ENCODE measurements around the gene BPTF.
"Not testable (repeated sequence)": the region's sequence is repeated elsewhere in the genome, so short reads cannot be mapped to it uniquely, and the experiment has no call there.

Gene BPTF

DNA sequence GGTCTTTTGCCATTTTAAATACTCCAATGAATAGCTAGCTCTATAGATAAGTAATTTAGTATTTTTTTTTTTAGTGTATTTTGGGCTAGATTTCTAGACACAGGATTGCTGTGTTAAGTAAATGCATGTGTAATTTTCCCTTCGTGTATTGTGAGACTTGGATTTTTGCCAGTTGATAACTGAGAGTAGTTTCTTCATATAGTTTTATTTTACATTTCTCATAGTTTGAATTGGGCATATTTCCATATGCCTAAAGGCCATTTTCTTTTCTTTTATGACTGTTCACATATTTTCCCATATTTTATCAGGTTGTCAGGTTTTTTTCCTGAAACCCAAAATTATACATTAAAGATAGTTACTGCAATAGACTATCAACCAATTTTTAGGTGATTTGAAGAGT lies 59.4 kb downstream of the BPTF start:
- no peak for DNase-seq

DNA sequence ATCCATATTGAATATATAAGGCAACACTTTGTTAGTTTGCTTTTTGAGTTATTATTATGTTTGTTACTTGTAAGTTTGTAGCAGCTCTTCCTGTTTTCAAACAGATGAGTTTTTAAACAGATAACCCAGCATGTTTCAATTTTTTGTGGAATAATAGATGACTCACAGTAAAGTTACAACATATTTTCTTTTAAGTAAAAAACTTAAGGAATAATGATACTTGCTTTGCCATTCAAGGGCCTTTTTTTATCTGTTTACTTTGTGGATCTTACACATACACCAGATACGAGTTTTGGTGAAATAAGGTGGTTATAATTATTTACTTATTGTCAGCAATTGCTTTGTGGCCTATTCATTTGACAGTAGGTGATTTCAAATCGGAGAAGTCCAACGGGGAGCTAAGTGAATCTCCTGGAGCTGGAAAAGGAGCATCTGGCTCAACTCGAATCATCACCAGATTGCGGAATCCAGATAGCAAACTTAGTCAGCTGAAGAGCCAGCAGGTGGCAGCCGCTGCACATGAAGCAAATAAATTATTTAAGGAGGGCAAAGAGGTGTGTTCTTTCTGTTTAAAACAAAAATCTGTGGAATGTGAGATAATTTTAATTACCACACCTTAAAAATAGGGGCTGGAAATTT lies 66.3 kb downstream of the BPTF start:
- DNase-seq, result no peak

DNA sequence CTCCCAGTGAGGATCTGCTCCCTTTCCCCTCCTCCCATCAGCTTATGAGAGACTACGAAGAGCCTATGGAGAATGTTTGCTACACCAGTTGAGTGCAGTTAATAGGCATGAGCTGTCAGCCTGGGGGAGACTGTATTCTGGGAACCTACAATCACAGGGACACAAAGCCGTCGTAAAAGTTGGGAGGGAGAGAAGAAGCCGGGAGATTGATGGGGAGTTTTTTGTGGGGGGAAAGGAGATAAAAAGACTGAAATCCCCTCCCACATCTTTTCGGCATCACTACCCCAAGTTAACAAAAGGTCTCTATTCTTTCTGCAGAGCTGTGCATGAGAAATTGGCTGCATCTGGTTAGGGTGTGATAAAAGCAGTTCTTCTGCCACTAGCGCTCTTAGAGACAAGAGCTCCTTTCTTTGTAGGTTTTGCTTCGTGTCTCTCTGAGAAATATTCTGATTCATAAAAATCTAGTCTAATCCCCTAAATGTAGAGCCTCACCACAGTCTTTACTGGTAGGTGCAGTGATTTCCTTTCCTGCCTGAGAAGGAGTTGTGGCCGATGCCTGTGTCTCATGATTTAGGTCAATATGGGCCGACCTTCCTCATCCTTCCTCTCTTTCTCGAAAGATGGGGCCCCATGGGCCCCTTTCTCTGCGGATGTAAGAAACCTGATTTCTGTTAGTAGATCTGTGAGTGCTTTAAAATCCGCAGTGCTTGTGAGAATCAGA lies 77.4 kb downstream of the BPTF start:
- DNase-seq, result no peak

DNA sequence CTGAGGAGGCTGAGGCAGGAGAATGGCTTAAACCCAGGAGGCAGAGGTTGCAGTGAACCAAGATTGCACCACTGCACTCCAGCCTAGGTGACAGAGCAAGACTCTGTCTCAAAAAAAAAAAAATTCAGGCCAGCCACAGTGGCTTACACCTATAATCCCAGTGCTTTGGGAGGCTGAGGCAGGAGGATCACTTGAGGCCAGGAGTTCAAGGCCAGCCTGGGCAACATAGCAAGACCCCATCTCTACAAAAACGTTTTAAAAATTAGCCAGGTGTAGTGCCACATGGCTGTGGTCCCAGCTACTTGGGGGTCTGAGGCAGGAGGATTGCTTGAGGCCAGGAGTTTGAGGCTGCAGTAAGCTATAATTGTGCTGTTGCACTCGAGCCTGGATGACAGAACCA lies 80.0 kb downstream of the BPTF start:
- DNase-seq, result not testable (repeated sequence)

DNA sequence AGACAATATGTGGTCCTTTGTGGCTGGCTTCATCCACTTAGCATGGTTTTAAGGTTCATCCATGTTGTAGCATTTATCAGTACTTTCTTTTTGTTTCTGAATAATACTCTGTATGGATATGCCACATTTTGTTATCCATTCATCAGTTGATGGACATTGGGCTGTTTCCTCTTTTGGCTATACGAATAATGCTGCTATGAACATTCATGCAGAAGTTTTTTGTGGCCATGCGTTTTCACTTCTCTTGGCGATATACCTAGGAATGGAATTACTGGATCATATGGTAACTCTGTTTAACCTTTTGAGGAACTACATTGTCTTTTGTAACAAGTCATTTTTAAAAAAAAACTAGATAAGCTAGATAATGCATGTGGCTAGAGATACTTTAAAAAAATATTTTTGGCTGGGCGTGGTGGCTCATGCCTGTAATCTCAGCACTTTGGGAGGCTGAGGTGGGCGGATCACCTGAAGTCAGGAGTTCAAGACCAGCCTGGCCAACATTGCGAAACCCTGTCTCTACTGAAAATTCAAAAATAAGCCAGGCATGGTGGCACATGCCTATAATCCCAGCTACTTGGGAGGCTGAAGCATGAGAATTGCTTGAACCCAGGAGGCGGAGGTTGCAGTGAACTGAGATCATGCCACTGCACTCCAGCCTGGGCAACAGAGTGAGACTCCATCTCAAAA lies 85.0 kb downstream of the BPTF start:
- not testable (repeated sequence) for DNase-seq

DNA sequence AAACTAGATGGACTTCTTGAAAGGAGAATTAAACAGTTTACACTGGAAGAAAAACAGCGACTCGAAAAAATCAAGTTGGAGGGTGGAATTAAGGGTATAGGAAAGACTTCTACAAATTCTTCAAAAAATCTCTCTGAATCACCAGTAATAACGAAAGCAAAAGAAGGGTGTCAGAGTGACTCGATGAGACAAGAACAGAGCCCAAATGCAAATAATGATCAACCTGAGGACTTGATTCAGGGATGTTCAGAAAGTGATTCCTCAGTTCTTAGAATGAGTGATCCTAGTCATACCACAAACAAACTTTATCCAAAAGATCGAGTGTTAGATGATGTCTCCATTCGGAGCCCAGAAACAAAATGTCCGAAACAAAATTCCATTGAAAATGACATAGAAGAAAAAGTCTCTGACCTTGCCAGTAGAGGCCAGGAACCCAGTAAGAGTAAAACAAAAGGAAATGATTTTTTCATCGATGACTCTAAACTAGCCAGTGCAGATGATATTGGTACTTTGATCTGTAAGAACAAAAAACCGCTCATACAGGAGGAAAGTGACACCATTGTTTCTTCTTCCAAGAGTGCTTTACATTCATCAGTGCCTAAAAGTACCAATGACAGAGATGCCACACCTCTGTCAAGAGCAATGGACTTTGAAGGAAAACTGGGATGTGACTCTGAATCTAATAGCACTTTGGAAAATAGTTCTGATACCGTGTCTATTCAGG lies 85.9 kb downstream of the BPTF start:
- no peak for DNase-seq

DNA sequence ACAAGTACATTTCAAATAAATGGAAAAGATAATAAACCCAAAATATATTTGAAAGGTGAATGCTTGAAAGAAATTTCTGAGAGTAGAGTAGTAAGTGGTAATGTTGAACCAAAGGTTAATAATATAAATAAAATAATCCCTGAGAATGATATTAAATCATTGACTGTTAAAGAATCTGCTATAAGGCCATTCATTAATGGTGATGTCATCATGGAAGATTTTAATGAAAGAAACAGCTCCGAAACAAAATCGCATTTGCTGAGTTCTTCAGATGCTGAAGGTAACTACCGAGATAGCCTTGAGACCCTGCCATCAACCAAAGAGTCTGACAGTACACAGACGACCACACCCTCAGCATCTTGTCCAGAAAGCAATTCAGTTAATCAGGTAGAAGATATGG lies 86.8 kb downstream of the BPTF start:
- DNase-seq, result no peak

DNA sequence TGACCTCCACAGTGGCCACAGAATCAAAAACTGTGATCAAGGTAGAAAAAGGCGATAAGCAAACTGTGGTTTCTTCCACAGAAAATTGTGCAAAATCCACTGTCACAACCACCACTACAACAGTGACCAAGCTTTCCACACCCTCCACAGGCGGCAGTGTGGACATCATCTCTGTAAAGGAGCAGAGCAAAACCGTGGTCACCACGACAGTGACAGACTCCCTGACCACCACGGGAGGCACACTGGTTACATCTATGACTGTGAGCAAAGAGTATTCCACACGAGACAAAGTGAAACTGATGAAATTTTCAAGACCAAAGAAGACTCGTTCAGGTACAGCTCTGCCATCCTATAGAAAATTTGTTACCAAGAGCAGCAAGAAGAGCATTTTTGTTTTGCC lies 87.4 kb downstream of the BPTF start:
- DNase-seq, result peak; percentile 19

DNA sequence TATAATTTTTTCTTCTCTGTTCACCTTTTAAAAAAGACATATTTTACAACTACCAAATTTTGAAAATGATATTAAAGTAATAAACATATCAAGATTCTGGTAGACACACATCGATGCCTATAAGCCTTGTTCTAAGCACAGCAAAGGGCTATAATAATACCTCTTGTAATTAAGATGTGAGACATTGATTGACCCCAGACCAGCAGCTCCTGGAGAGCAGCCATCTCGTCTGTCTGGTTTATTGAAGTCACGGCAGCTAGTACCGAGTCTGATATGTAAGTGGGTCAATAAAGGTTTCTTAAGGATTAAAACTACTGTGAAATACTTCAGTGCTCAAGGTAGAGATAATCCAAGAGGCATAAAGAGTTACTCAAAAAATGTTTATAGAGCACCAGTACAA lies 94.9 kb downstream of the BPTF start:
- DNase-seq, result no peak

DNA sequence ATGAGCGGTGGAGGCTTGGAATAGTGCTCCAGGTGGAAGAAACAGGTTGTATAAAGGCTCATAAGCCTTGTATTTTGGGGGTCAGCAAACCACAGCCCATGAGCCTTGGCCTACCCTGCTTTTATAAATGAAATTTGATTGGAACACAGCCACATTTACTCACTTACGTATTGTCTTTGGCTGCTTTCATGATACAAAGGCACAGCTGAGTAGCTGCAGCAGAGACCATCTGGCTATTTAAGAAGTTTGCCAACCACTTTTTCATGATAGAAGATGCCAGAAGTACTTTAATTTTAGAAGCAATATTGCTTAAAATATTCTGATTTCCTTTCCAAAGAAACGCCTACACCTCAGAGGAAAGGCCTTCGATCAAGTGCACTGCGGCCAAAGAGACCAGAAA lies 97.2 kb downstream of the BPTF start:
- no peak for DNase-seq

DNA sequence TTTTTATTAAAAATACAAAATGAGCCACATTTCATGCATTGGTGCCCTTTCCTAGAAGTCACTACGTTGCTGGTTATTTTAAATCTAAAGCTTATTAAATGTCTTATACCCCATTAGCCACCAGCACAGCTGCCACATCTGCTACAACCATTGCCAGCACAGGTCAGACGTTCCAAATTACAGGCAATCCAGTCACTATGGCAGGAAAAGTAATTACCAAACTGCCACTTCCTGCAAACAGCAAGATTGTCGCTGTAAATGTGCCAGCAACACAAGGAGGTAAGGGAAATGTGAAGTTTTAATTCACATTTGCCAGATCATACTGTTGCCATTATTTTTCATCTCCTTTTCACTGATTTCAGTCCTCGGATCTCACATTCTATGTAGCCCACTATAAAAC lies 103.5 kb downstream of the BPTF start:
- DNase-seq, result not testable (repeated sequence)

DNA sequence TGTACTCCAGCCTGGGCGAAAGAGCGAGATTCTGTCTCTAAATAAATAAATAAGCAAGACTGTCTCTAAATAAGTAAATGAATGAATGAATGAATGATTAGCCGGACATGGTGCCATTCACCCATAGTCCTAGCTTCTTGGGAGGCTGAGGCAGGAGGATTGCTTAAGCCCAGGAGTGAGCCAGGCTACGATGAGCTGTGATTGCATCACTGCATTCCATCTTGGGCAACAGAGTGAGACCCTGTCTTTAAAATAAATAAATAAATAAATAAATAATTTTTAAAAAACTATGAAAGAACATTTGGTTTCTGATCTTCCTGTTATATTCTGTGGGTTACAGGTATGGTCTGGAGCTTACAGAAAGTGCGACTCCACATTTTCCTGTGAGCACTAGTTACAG lies 105.9 kb downstream of the BPTF start:
- DNase-seq, result no peak

DNA sequence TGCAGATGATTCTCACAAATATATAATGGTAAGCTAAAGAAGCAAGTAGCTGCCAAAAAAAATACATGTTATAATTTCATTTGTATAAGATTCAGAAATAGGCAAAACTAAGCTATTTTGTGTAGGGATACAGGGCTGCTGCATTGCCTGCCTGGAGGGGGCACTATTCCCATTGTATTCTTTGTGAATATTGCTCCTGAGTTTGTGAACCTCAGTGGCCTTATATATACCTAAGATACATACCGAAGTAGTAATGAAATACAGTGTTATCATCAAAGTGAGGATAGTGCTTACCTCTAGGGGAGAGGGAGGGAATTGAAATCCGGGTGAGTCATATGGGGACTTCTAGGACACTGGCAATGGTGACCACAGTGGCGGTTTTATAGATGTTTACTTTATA lies 117.5 kb downstream of the BPTF start:
- no peak for DNase-seq

DNA sequence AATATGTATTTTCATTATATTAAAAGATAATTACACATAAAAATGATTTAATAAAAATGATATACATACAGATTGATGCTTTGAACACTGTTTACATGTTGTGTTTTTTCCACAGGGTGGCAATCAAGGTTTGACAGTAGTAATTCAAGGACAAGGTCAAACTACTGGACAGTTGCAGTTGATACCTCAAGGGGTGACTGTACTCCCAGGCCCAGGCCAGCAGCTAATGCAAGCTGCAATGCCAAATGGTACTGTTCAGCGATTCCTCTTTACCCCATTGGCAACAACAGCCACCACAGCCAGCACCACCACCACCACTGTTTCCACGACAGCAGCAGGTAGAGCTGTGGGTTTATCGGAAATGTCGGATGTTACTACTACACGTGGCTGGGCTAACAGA lies 118.7 kb downstream of the BPTF start:
- DNase-seq, result no peak

DNA sequence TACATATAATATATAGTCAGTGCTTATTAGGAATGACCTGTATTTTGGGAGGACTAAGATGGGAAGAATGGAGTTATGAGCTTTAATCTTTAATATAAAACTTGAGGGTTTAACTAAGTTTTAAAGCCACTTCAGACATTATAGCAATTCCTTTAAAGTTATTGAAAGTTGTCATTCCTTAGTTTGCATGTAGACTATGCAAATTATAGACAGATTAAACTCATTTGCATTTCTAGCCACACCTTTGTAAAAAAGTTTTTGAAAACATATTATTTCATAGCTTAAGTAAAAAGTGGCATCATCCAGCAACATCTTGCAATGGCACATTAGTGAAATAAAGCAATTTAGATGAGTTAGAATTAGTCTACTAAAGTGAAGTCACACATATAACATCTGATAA lies 121.2 kb downstream of the BPTF start:
- no peak for DNase-seq

DNA sequence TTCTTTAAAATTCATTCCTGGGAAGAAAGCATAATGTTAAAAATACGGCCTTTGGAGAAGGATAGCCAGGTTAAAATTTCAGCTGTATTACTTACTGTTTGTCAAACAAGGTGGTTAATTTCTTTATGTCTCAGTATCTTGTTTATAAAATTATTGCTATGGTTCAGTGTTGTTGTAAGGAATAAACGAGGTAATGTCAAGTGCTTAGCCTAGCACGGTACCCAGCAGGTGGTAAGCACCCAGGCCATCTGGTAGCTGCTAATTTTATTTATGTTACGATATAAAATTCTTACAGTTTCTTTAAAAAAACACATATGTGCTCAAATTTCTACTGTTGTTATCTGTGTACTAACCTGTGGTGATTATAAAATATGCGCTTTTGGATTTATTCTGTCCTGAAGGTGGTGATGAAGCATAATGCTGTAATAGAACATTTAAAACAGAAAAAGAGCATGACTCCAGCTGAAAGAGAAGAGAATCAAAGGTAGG lies 122.1 kb downstream of the BPTF start:
- DNase-seq, result no peak

DNA sequence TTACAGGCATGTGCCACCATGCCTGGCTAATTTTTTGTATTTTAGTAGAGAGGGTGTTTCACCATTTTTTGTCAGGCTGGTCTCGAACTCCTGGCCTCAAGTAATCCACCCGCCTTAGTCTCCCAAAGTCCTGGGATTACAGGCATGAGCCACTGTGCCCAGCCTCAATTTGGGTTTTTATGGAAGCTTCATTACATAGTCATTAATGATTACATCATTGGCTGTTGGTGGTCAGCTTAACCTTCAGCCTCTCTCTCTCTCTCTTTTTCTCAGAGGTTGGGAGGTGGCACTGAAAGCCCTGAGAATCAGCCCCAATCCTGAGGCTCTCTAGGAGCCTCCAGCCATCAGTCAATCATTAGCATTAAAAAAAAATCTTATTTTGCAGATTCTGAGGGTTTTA lies 125.6 kb downstream of the BPTF start:
- DNase-seq, result no peak

DNA sequence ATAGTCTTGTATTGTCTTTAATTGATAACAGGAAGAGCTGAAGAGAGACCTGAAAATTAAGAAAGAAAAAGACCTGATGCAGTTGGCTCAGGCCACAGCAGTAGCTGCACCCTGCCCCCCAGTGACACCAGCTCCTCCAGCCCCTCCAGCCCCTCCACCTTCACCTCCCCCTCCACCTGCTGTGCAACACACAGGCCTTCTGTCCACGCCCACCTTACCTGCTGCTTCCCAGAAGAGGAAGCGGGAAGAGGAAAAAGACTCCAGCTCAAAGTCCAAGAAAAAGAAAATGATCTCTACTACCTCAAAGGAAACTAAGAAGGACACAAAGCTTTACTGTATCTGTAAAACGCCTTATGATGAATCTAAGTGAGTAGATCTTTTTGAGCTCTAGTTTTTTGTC lies 134.2 kb downstream of the BPTF start:
- no peak for DNase-seq

DNA sequence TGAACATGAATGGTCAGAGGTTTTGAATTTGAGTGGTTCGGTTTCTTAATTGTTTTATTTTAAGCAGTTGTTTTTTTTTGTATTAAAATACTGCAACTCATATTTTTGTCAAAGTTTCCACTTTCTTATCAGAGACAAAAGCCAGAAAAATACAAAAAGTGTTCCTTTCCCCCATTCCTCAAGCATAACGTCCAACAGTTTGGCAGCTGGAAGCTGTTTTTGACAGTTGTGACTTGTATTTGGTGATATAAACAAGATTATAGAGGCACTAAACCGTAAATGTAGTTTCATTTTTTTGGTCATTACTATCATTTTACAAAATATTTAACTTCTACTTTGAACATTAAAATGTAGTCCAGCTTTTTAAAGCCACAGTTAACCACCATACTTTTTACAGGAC lies 135.0 kb downstream of the BPTF start:
- not testable (repeated sequence) for DNase-seq

DNA sequence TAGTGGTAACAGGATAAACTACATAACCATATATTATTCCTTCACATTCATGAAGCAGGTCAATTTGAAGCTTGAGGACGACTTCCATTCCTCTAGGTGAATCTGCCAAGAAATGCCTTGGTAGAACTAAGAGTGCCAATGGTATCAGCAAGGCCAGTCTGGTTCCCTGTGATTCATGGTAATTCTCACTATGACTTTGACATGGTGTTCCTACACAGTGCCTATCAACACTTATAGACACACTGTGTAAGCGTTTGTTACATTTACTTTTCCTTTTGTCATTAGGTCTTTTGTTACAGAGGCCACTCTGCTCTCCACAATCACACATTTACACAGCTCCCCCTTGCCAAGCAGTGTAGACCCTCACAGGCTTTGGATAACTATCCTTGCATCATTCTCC lies 136.9 kb downstream of the BPTF start:
- DNase-seq, result not testable (repeated sequence)

DNA sequence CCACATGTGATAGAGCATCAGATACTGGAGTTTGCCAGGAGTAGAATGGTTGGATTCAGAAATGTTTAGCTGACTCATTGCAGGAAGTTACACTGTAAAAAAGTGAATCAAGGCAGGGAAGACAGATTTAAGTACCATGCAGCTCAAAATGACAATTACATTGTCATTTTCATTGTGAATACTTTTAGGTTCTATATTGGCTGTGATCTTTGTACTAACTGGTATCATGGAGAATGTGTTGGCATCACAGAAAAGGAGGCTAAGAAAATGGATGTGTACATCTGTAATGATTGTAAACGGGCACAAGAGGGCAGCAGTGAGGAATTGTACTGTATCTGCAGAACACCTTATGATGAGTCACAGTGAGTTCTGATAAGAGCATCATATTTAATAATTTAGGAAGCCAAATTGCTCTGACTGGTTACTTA lies 137.9 kb downstream of the BPTF start:
- peak; percentile 70 for DNase-seq

DNA sequence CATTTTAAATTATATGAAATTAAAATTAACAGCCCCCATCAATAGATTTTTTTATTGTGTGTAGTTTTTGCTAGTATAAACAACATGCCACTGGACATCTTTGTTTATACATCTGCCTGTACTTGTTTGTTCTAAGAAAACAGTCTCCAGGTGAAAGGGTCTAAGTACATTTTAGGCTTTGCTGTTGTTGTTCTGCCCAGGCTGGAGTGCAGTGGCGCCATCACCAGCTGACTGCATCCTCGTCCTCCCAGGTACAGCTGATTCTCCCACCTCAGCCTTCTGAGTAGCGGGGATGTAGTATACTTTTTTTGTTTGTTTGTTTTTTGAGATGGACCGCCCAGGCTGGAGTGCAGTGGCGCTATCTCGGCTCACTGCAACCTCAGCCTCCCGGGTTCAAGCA lies 145.5 kb downstream of the BPTF start:
- DNase-seq, result no peak

DNA sequence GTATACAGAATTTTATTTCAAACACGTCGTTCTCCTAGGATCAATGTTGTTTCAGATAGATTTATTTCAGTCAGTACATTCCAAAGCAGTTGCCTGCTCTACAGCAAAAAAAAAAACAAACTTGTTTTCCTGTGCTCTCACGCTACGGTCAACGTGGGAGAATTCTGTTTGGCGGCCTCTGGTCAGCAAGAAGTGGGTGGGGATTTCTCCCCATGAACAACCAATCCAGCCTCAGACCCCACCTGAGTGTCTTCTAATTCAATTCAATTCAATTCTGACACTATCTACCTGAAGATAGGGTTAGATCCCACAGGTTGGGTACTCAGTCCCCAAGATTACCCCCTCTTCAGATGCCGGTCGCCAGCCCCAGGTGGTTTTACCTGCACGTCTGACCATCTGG lies 148.9 kb downstream of the BPTF start:
- no peak for DNase-seq
